ENCODE results near the gene CADPS.

Gene CADPS

GRCh38 chr3:62622553-62623174 is 252.6 kb downstream of the CADPS start:
- peak; percentile 10 for DNase-seq

GRCh38 chr3:62621925-62622324 is 253.3 kb downstream of the CADPS start:
- DNase-seq = no peak

GRCh38 chr3:62621176-62621575 is 254.0 kb downstream of the CADPS start:
- no peak for DNase-seq

- no peak for DNase-seq
Observed at GRCh38 chr3:62615258-62615849, 259.9 kb downstream of the CADPS start.

GRCh38 chr3:62614527-62614926 is 260.7 kb downstream of the CADPS start:
- no peak for DNase-seq

- DNase-seq = no peak
Observed at GRCh38 chr3:62611541-62612240, 263.5 kb downstream of the CADPS start.

- no peak for DNase-seq
Observed at GRCh38 chr3:62607287-62608029, 267.8 kb downstream of the CADPS start.

- DNase-seq = no peak
Observed at GRCh38 chr3:62605413-62606068, 269.7 kb downstream of the CADPS start.

- no peak for DNase-seq
Observed at GRCh38 chr3:62604751-62605351, 270.4 kb downstream of the CADPS start.

- DNase-seq = no peak
Observed at GRCh38 chr3:62604298-62604697, 270.9 kb downstream of the CADPS start.

- no peak for DNase-seq
Observed at GRCh38 chr3:62602987-62603386, 272.2 kb downstream of the CADPS start.

GRCh38 chr3:62602129-62602770 is 273.0 kb downstream of the CADPS start:
- DNase-seq = no peak

- no peak for DNase-seq
Observed at GRCh38 chr3:62601238-62602070, 273.8 kb downstream of the CADPS start.

GRCh38 chr3:62600033-62600432 is 275.2 kb downstream of the CADPS start:
- no peak for DNase-seq

- no peak for DNase-seq
Observed at GRCh38 chr3:62597491-62597890, 277.7 kb downstream of the CADPS start.

GRCh38 chr3:62592408-62592807 is 282.8 kb downstream of the CADPS start:
- no peak for DNase-seq

GRCh38 chr3:62589078-62589477 is 286.1 kb downstream of the CADPS start:
- DNase-seq = no peak

- no peak for DNase-seq
Observed at GRCh38 chr3:62587579-62588031, 287.6 kb downstream of the CADPS start.

- DNase-seq = no peak
Observed at GRCh38 chr3:62587169-62587568, 288.0 kb downstream of the CADPS start.

GRCh38 chr3:62586356-62586755 is 288.9 kb downstream of the CADPS start:
- DNase-seq = no peak

GRCh38 chr3:62585861-62586260 is 289.4 kb downstream of the CADPS start:
- no peak for DNase-seq

All from CD4-positive, alpha-beta T cell treated with Interleukin-4 for 4 hours (primary cell).